IMR-90 (cell line): ENCODE measurements around the gene CPNE1. TPM values are rescaled to one million over a fixed set of nuclear protein-coding genes. Genes with fewer than 3 reads are reported as not detected.

Experiments used
- ATAC-seq: fragments of 200-7000 bp; cut with Tn5 transposase; 2 replicates; pipeline ENCODE4 v1.9.1; 2020; ENCODE audit warnings: low read depth, mild to moderate bottlenecking, moderate library complexity
- BruUV-seq: library from RNA; stranded (reverse); fragments of 400-500 nt; replicated peaks from 2 replicates; lab custom pipeline; 2021; lab: Mats Ljungman, UMichigan
- CTCF ChIA-PET: fragments of 300-600 bp; formaldehyde crosslinking; extraction: SDS; loops from one replicate; lab custom pipeline; 2021; ENCODE audit warnings: antibody characterized with exemption; lab: Yijun Ruan, JAX
- POLR2A ChIA-PET: fragments of 300-600 bp; sonication (Branson Sonifier 250); formaldehyde crosslinking; loops from one replicate; lab custom pipeline; 2022; ENCODE audit warnings: antibody characterized with exemption; ENCODE audit not compliant: unreplicated experiment; lab: Charles Lee
- DNase-seq: peaks from one replicate; pipeline ENCODE4 v3.0.0; 2013
- H2AFZ ChIP-seq: replicated peaks from 2 replicates; pipeline ENCODE3; 2013; ENCODE audit warnings: low read length, mild to moderate bottlenecking; ENCODE audit not compliant: poor library complexity
- H2AK5ac ChIP-seq: 2 replicates; pipeline ENCODE4 v1.6.1; 2013; ENCODE audit warnings: low read depth, low read length, inconsistent platforms
- H2AK9ac ChIP-seq: replicated peaks from 2 replicates; pipeline ENCODE3; 2013; ENCODE audit warnings: mild to moderate bottlenecking, low read depth, low read length, moderate library complexity; ENCODE audit not compliant: poor library complexity
- H2BK120ac ChIP-seq: 2 replicates; pipeline ENCODE4 v1.6.1; 2013; ENCODE audit warnings: low read depth, low read length, inconsistent platforms
- H2BK15ac ChIP-seq: 3 replicates; pipeline ENCODE4 v1.6.1; 2013; ENCODE audit warnings: low read depth, low read length, inconsistent platforms
- H2BK20ac ChIP-seq: 2 replicates; pipeline ENCODE4 v1.6.1; 2013; ENCODE audit warnings: low read depth, mild to moderate bottlenecking, inconsistent platforms, low read length, moderate library complexity
- H2BK5ac ChIP-seq: 2 replicates; pipeline ENCODE4 v1.6.1; 2013; ENCODE audit warnings: mild to moderate bottlenecking, low read depth, low read length, inconsistent platforms; ENCODE audit not compliant: poor library complexity, severe bottlenecking
- H3K14ac ChIP-seq: replicated peaks from 2 replicates; pipeline ENCODE4 v1.6.1; 2013; ENCODE audit warnings: low read depth, low read length, inconsistent platforms
- H3K18ac ChIP-seq: 2 replicates; pipeline ENCODE4 v1.6.1; 2013; ENCODE audit warnings: low read depth, low read length, control low read depth
- H3K23ac ChIP-seq: 2 replicates; pipeline ENCODE4 v1.6.1; 2013; ENCODE audit warnings: low read depth, low read length, inconsistent platforms
- H3K27ac ChIP-seq: 2 replicates; pipeline ENCODE4 v1.5.1; 2013; ENCODE audit warnings: mild to moderate bottlenecking, control low read depth, low read length; ENCODE audit not compliant: insufficient read depth
- H3K27me3 ChIP-seq: 2 replicates; pipeline ENCODE4 v1.6.1; 2013; ENCODE audit warnings: low read length; ENCODE audit not compliant: control insufficient read depth, insufficient read depth
- H3K36me3 ChIP-seq: 2 replicates; pipeline ENCODE4 v1.6.1; 2013; ENCODE audit warnings: low read length, mixed read lengths; ENCODE audit not compliant: control insufficient read depth, insufficient read depth
- H3K4ac ChIP-seq: 2 replicates; pipeline ENCODE4 v1.6.1; 2013; ENCODE audit warnings: low read depth, low read length, inconsistent platforms
- H3K4me1 ChIP-seq: 2 replicates; pipeline ENCODE4 v1.6.1; 2013; ENCODE audit warnings: low read length, mixed read lengths; ENCODE audit not compliant: control insufficient read depth, insufficient read depth
- H3K4me2 ChIP-seq: 2 replicates; pipeline ENCODE4 v1.6.1; 2013; ENCODE audit warnings: low read depth, mild to moderate bottlenecking, control low read depth, low read length, moderate library complexity
- H3K4me3 ChIP-seq: 2 replicates; pipeline ENCODE4 v1.5.1; 2013; ENCODE audit warnings: low read depth, mild to moderate bottlenecking, control low read depth, low read length, moderate library complexity; ENCODE audit not compliant: insufficient read depth
- H3K56ac ChIP-seq: 2 replicates; pipeline ENCODE4 v1.6.1; 2013; ENCODE audit warnings: low read length, inconsistent platforms; ENCODE audit not compliant: insufficient read depth; ENCODE audit errors: extremely low read depth
- H3K79me1 ChIP-seq, 2 experiments: 2 replicates each; pipeline ENCODE4 v1.6.1; 2013; ENCODE audit warnings: low read length in 2 of 2, inconsistent platforms in 1 of 2, low read depth in 1 of 2
- H3K9ac ChIP-seq: 2 replicates; pipeline ENCODE4 v1.6.1; 2013; ENCODE audit warnings: low read depth, low read length, control low read depth
- H3K9me1 ChIP-seq: 2 replicates; pipeline ENCODE4 v1.6.1; 2013; ENCODE audit warnings: low read length, inconsistent platforms; ENCODE audit not compliant: insufficient read depth
- H3K9me3 ChIP-seq: 2 replicates; pipeline ENCODE4 v1.6.1; 2013; ENCODE audit warnings: low read length; ENCODE audit not compliant: control insufficient read depth, insufficient read depth
- H4K20me1 ChIP-seq: 2 replicates; pipeline ENCODE4 v1.6.1; 2013; ENCODE audit warnings: low read length, inconsistent platforms; ENCODE audit not compliant: insufficient read depth
- H4K5ac ChIP-seq: 2 replicates; pipeline ENCODE4 v1.6.1; 2013; ENCODE audit warnings: mild to moderate bottlenecking, low read depth, low read length, control low read depth
- H4K8ac ChIP-seq, 2 experiments: 2 replicates each; pipeline ENCODE4 v1.6.1; 2013; ENCODE audit warnings: low read depth in 2 of 2, low read length in 2 of 2, control low read depth in 1 of 2, inconsistent platforms in 1 of 2
- H4K91ac ChIP-seq: 2 replicates; pipeline ENCODE4 v1.6.1; 2013; ENCODE audit warnings: low read depth, low read length, inconsistent platforms; ENCODE audit not compliant: insufficient read depth
- BHLHE40 ChIP-seq: fragments of 150-350 bp; IDR thresholded peaks from 2 replicates; pipeline ENCODE4 v1.6.1; 2016; ENCODE audit warnings: mild to moderate bottlenecking, low read depth, low read length
- CEBPB ChIP-seq: IDR thresholded peaks from 2 replicates; pipeline ENCODE4 v1.6.1; 2012; ENCODE audit warnings: low read depth, low read length, improper control_type of control experiment
- CHD1 ChIP-seq: IDR thresholded peaks from 2 replicates; pipeline ENCODE4 v1.6.1; 2012; ENCODE audit warnings: low read depth, low read length, improper control_type of control experiment
- CTCF ChIP-seq: conservative IDR thresholded peaks from 2 replicates; pipeline ENCODE4 v1.5.1; 2012; ENCODE audit warnings: mild to moderate bottlenecking, low read depth, low read length, improper control_type of control experiment
- ELK1 ChIP-seq: fragments of 150-350 bp; IDR thresholded peaks from 2 replicates; pipeline ENCODE4 v1.6.1; 2016; ENCODE audit warnings: low read depth, mild to moderate bottlenecking, low read length, moderate library complexity, borderline replicate concordance
- FOS ChIP-seq: fragments of 150-350 bp; IDR thresholded peaks from 2 replicates; pipeline ENCODE4 v1.6.1; 2016; ENCODE audit warnings: low read depth, low read length
- MAFK ChIP-seq: IDR thresholded peaks from 2 replicates; pipeline ENCODE4 v1.6.1; 2012; ENCODE audit warnings: low read depth, low read length, improper control_type of control experiment
- MAZ ChIP-seq: IDR thresholded peaks from 2 replicates; pipeline ENCODE4 v1.6.1; 2012; ENCODE audit warnings: low read depth, mild to moderate bottlenecking, low read length, improper control_type of control experiment, moderate library complexity, borderline replicate concordance
- MXI1 ChIP-seq: IDR thresholded peaks from 2 replicates; pipeline ENCODE4 v1.6.1; 2012; ENCODE audit warnings: low read depth, mild to moderate bottlenecking, low read length, moderate library complexity, borderline replicate concordance
- NFE2L2 ChIP-seq: fragments of 150-350 bp; IDR thresholded peaks from 2 replicates; pipeline ENCODE4 v1.6.1; 2016; ENCODE audit warnings: low read depth, mild to moderate bottlenecking, low read length
- POLR2A ChIP-seq: IDR thresholded peaks from 2 replicates; pipeline ENCODE4 v1.6.1; 2012; ENCODE audit warnings: mild to moderate bottlenecking, low read depth, low read length
- RAD21 ChIP-seq: IDR thresholded peaks from 2 replicates; pipeline ENCODE4 v1.6.1; 2012; ENCODE audit warnings: low read length, improper control_type of control experiment
- RFX5 ChIP-seq: IDR thresholded peaks from 2 replicates; pipeline ENCODE4 v1.8.0; 2012; ENCODE audit warnings: low read depth, mild to moderate bottlenecking, low read length, moderate library complexity
- SMC3 ChIP-seq: fragments of 150-350 bp; IDR thresholded peaks from 2 replicates; pipeline ENCODE4 v1.6.1; 2016; ENCODE audit warnings: low read depth, mild to moderate bottlenecking, antibody characterized with exemption, low read length, moderate library complexity
- USF2 ChIP-seq: fragments of 150-350 bp; IDR thresholded peaks from 2 replicates; pipeline ENCODE4 v1.6.1; 2017; ENCODE audit warnings: mild to moderate bottlenecking, antibody characterized with exemption, low read length, low read depth
- WGBS, 2 experiments: methylation state at CpG; one replicate each; pipeline versions ENCODE4 v1.1.5 to v1.1.7; 2013; ENCODE audit warnings: missing lambda C conversion rate in 2 of 2; ENCODE audit not compliant: insufficient read length in 1 of 2; ENCODE audit errors: extremely low coverage in 2 of 2; 5-methylcytosine and 5-hydroxymethylcytosine counted together
- dilution Hi-C: fragments of 300-500 bp; cut with HindIII; formaldehyde crosslinking; loops from one replicate; pipeline ENCODE4 v1.14.3; 2018; ENCODE audit warnings: low sequenced_read_pairs; ENCODE audit not compliant: unreplicated experiment
- in situ Hi-C: fragments of 300-500 bp; cut with MboI; formaldehyde crosslinking; loops from 3 replicates; pipeline ENCODE4 v1.14.3; 2019; ENCODE audit warnings: low sequenced_read_pairs, inconsistent platforms, mixed read lengths
- intact Hi-C: fragments of 100-400 bp; cut with micrococcal nuclease; formaldehyde crosslinking; loops from 2 replicates; pipeline ENCODE4 v1.10.0; 2022
- polyA plus RNA-seq, 3 experiments: library from polyadenylated mRNA; depleted of rRNA; stranded (reverse); fragments of >200 nt; gene quantifications; 2 replicates each; pipeline ENCODE4 v1.2.3, GENCODE V29; 2012; ENCODE audit warnings: low replicate concordance in 1 of 3
- total RNA-seq: library from RNA; depleted of rRNA; stranded (reverse); fragments of >200 nt; gene quantifications from 2 replicates; pipeline ENCODE4 v1.2.3, GENCODE V29; 2012

Gene CPNE1
- total and polyA plus RNA-seq, 2 of the 4 experiments (the other 2 are of a cell fraction) = 163 to 165 TPM

GRCh38 chr20:35665949-35666288 is 1.2 kb upstream of the CPNE1 start:
- Histone ChIP-seq H3K27me3 (no peaks in the 10 kb centered on the region), H3K4me3 (no peak overlapping the region), H4K8ac (no peak overlapping the region; a peak in 1 of 4 replicates), H3K9ac (no peak overlapping the region), H2BK15ac (no peak overlapping the region), H3K79me1 (peaks cover 0 to 17% of the 10 kb centered on the region in 2 experiments; a peak in 3 of 4 replicates), H4K20me1 (peaks cover 35% of the 10 kb centered on the region), H3K14ac (no peak overlapping the region), H3K27ac (no peak overlapping the region), H3K36me3 (peaks cover 17% of the 10 kb centered on the region), H2AK9ac (no peak overlapping the region), H4K91ac (no peak overlapping the region), H3K18ac (no peak overlapping the region), H3K9me1 (peaks cover 11% of the 10 kb centered on the region; the same call in 1 of the 2 replicates), H2BK120ac (no peak overlapping the region), H2BK5ac (no peak overlapping the region), H3K9me3 (no peaks in the 10 kb centered on the region), H3K4me2 (no peak overlapping the region), H2BK20ac (no peak overlapping the region), H2AK5ac (no peak overlapping the region), H4K5ac (no peak overlapping the region), H3K4ac (no peak overlapping the region), H3K4me1 (no peaks in the 10 kb centered on the region; the same call in 1 of the 2 replicates), H2AFZ (no peak overlapping the region), H3K23ac (no peak overlapping the region), H3K56ac (no peak overlapping the region)
- TF ChIP-seq USF2 (no peak), CEBPB (no peak), RFX5 (no peak), NFE2L2 (no peak), ELK1 (no peak), MXI1 (no peak), BHLHE40 (no peak), POLR2A (no peak), FOS (no peak), CTCF (no peak), SMC3 (no peak), CHD1 (no peak), MAFK (no peak), RAD21 (no peak), MAZ (no peak)
- intact Hi-C loops (loop anchor here (2.0 to 10.0 kb wide), 2 partner anchors 77 to 101 kb away; partner anchors contain the start of gene RBM39), in situ Hi-C loops (no loop called here), dilution Hi-C loops (no loop called here)
- WGBS, 2 experiments = 86% methylated on average over 4 of the region's 17 CpGs; no CpG with 5 or more reads in 1 of the 2 experiments
- no TSS peak for BruUV-seq
- ChIA-PET POLR2A (no interaction called here), CTCF (no interaction called here)
- ATAC-seq = no peak
- no peak for DNase-seq
